Gastrocnemius medialis (tissue), 4 donors: ENCODE measurements around the gene ZNF438.

Experiments
- POLR2A ChIP-seq, 2 donors: fragments of 450-650 bp; IDR thresholded peaks; one replicate each; pipeline ENCODE4 v1.6.1; 2017; ENCODE audit warnings: antibody characterized with exemption in 2 of 2, mild to moderate bottlenecking in 2 of 2, moderate library complexity in 2 of 2
- TF ChIP-seq, protein P1 (sequence below), 5 experiments: fragments of 450-650 bp in 3 of 5; fragments of 200-600 bp in 2 of 5; sonication (generic) in 2 of 5; IDR thresholded peaks in 4 of 5; conservative IDR thresholded peaks in 1 of 5; 1 replicate in 4 of 5; 2 replicates in 1 of 5; pipeline ENCODE4 v1.5.1; 2016 to 2019; ENCODE audit warnings: antibody characterized with exemption in 5 of 5, mild to moderate bottlenecking in 3 of 5, moderate library complexity in 3 of 5

DNA sequence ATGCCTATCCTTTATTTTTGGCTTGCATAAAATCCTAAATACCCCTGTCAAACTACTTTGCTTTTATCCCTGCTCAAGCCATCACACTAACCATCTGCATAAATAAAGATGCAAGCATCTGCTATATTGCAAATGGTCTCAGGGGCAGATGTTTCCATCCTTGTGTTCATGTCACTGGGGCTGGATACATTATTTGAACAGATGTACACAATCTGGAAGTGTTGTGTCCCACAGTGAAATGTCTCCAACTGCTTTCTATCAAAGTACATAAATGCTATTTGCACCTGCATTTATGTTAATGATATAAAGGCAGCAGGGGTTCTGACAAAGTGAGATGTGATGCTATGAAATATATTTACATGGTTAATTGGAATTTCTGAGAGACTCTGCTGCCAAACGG, 163.1 kb downstream of the ZNF438 start:
- TF ChIP-seq, protein P1, sequence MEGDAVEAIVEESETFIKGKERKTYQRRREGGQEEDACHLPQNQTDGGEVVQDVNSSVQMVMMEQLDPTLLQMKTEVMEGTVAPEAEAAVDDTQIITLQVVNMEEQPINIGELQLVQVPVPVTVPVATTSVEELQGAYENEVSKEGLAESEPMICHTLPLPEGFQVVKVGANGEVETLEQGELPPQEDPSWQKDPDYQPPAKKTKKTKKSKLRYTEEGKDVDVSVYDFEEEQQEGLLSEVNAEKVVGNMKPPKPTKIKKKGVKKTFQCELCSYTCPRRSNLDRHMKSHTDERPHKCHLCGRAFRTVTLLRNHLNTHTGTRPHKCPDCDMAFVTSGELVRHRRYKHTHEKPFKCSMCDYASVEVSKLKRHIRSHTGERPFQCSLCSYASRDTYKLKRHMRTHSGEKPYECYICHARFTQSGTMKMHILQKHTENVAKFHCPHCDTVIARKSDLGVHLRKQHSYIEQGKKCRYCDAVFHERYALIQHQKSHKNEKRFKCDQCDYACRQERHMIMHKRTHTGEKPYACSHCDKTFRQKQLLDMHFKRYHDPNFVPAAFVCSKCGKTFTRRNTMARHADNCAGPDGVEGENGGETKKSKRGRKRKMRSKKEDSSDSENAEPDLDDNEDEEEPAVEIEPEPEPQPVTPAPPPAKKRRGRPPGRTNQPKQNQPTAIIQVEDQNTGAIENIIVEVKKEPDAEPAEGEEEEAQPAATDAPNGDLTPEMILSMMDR (IDR thresholded peaks at IDR 0.05 in 4 of 5, conservative IDR thresholded peaks at IDR 0.05 in 1 of 5), result no peak
- no peak for TF ChIP-seq POLR2A (IDR thresholded peaks at IDR 0.05)
